Psoas muscle (tissue), 8 donors: ENCODE results near the gene ARHGAP8. TPM values are rescaled to one million over a fixed set of nuclear protein-coding genes. Genes with fewer than 3 reads are reported as not detected.

ENCODE experiments used
- ATAC-seq, 4 donors: fragments of 200-7000 bp; cut with Tn5 transposase; one replicate each; pipeline ENCODE4 v1.9.1; 2020; ENCODE audit warnings: moderate library complexity in 3 of 4, mild to moderate bottlenecking in 2 of 4
- DNase-seq, 2 donors: peaks; one replicate each; pipeline ENCODE4 v3.0.0-alpha.2; 2020
- H3K27ac ChIP-seq: fragments of 200-600 bp; one replicate; pipeline ENCODE4 v1.8.0; 2022
- H3K27me3 ChIP-seq, 3 donors: fragments of 200-600 bp in 1 of 3; one replicate each; pipeline versions ENCODE4 v1.6.1 to v1.8.0; 2013 to 2022; ENCODE audit warnings: low read length in 2 of 3, mild to moderate bottlenecking in 2 of 3, moderate library complexity in 1 of 3; ENCODE audit not compliant: insufficient read depth in 3 of 3
- H3K36me3 ChIP-seq, 2 donors: fragments of 200-600 bp in 1 of 2; one replicate each; pipeline versions ENCODE4 v1.6.1 to v1.8.0; 2013 to 2022; ENCODE audit warnings: low read depth in 1 of 2, mild to moderate bottlenecking in 1 of 2, moderate library complexity in 1 of 2; ENCODE audit not compliant: insufficient read depth in 1 of 2
- H3K4me1 ChIP-seq: fragments of 200-600 bp; one replicate; pipeline ENCODE4 v1.8.0; 2022
- H3K4me3 ChIP-seq: fragments of 200-600 bp; one replicate; pipeline ENCODE4 v1.8.0; 2022; ENCODE audit warnings: mild to moderate bottlenecking
- H3K9me3 ChIP-seq: fragments of 200-600 bp; one replicate; pipeline ENCODE4 v1.8.0; 2022
- CTCF ChIP-seq: fragments of 200-600 bp; IDR thresholded peaks from one replicate; pipeline ENCODE4 v1.8.0; 2022; ENCODE audit warnings: antibody characterized with exemption
- WGBS, 3 donors: extraction: QIAGEN DNeasy Blood & Tissue Kit; methylation state at CpG; one replicate each; pipeline versions ENCODE4 v1.1.6 to v1.1.7; 2013; 5-methylcytosine and 5-hydroxymethylcytosine counted together
- intact Hi-C, 2 donors: fragments of 100-400 bp; cut with DNase I; formaldehyde crosslinking; loops; one replicate each; pipeline versions ENCODE4 v1.11.0 to v1.14.2; 2022
- polyA plus RNA-seq, 3 donors: library from polyadenylated mRNA; stranded (reverse); fragments of 200-250 nt; gene quantifications; one replicate each; pipeline ENCODE4 v1.2.3, GENCODE V29; 2013
- total RNA-seq, 4 donors: library from RNA; stranded (reverse); fragmentation: NEBNext Ultra II Directional in 2 of 4; extraction: Animal tissue kit (Norgen Biotek cat#: 25700) in 2 of 4; gene quantifications; one replicate each; pipeline versions ENCODE4 v1.2.1 to v1.2.4, GENCODE V29; 2021 to 2023
- donor health status: healthy with polysubstance abuse.
- donor health status: DM: no; HTN: no; CAD: no; lungs with moderate emphysema.
- donor health status: Bipolar disorder and iron deficiency.
- donor health status: healthy.
- donor health status: DM: yes; HTN: yes; CAD: no.
- donor health status: DM: no; HTN: no; CAD: no.
- donor health status: DM: no; HTN: no; CAD: no.
- donor health status: DM: yes; HTN: yes; CAD: no.

ARHGAP8 gene
- total and polyA plus RNA-seq, 7 donors, result 0.14 TPM; not detected in 6

GRCh38 chr22:44837481-44837880 lies 85.1 kb downstream of the ARHGAP8 start:
- H3K27me3 ChIP-seq, result peaks cover 0 to 31% (median 12%) of the 10 kb centered on the region in 3 donors
- no peaks in the 10 kb centered on the region for H3K36me3 ChIP-seq
- 34 to 37% (median 36%) methylated on average over 15 of the region's 15 CpGs for WGBS, 3 donors
- no peak for ATAC-seq
- intact Hi-C loops, result no loop called here
- no peak overlapping the region for H3K27ac ChIP-seq
- peak in 1 of 2 donors; percentile 10 for DNase-seq
- H3K4me3 ChIP-seq, result no peak overlapping the region
- H3K9me3 ChIP-seq, result peaks cover 23% of the 10 kb centered on the region
- no peak for TF ChIP-seq CTCF
- no peaks in the 10 kb centered on the region for H3K4me1 ChIP-seq

- no peak for TF ChIP-seq CTCF
- H3K9me3 ChIP-seq, result peaks cover 22% of the 10 kb centered on the region
- H3K36me3 ChIP-seq, result no peaks in the 10 kb centered on the region
- intact Hi-C loops, result no loop called here
- H3K27ac ChIP-seq, result no peak overlapping the region
- no peaks in the 10 kb centered on the region for H3K4me1 ChIP-seq
- no peak for ATAC-seq
- DNase-seq, result peak in 1 of 2 donors; percentile 13
- peaks cover 0 to 31% (median 12%) of the 10 kb centered on the region in 3 donors for H3K27me3 ChIP-seq
- H3K4me3 ChIP-seq, result no peak overlapping the region
- 48 to 55% (median 51%) methylated on average over 16 of the region's 16 CpGs for WGBS, 3 donors
Measured at GRCh38 chr22:44838316-44839016, 86.1 kb downstream of the ARHGAP8 start.

DNA sequence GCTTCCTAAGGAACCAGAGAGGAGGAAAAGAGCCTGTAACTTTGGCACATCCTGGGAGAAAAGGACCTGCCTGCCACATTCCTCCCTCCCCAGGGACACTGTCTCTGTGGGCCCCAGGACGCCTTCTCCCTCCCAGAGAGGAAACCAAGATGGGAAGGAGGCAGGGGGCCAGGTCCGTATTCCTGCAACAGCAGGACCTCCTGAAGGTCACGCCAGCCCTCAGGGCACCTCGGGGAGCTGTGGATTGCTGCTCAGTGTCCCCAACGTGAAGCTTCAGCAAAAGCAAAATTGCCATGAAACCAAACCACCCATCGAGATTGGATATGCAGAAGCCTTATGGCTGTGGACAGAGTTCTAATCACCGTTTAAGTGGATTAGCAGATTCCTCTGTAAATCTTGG lies 86.7 kb downstream of the ARHGAP8 start:
- ATAC-seq (no peak), DNase-seq (no peak)
- H3K9me3 ChIP-seq, result peaks cover 22% of the 10 kb centered on the region
- no peak overlapping the region for H3K4me3 ChIP-seq
- H3K27ac ChIP-seq, result no peak overlapping the region
- no peak for TF ChIP-seq CTCF
- WGBS, 3 donors, result 21 to 30% (median 27%) methylated on average over 7 of the region's 7 CpGs
- intact Hi-C loops, result no loop called here
- H3K27me3 ChIP-seq, result peaks cover 0 to 31% (median 12%) of the 10 kb centered on the region in 3 donors
- no peaks in the 10 kb centered on the region for H3K4me1 ChIP-seq
- no peaks in the 10 kb centered on the region for H3K36me3 ChIP-seq

DNA sequence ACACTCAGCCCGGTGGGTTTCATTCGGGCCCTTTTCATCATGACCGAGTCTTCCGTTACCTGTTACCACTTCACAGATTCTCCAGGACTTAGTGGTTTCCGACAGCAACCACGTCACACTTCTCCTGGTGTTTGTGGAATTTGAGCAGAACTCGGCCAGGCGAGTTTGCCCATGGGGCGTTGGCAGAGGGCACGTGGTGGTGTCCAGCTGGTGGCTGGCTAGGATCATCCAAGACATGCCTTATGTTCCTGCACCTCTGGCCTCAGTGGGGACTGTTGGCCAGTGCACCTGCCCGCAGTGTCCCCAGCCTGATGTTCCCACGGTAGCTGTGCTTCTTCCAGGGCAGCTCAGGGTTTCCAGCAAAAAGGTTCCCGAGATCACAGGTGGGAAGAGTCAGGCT lies 87.3 kb downstream of the ARHGAP8 start:
- no peak for TF ChIP-seq CTCF
- H3K27me3 ChIP-seq, result peaks cover 0 to 31% (median 12%) of the 10 kb centered on the region in 3 donors
- ATAC-seq, result no peak
- H3K4me3 ChIP-seq, result no peak overlapping the region
- H3K36me3 ChIP-seq, result no peaks in the 10 kb centered on the region
- no peak overlapping the region for H3K27ac ChIP-seq
- no peaks in the 10 kb centered on the region for H3K4me1 ChIP-seq
- peaks cover 21% of the 10 kb centered on the region for H3K9me3 ChIP-seq
- DNase-seq, result no peak
- intact Hi-C loops, result no loop called here
- 28 to 47% (median 34%) methylated on average over 13 of the region's 13 CpGs for WGBS, 3 donors
